Ascending aorta (tissue), 2 donors: ENCODE data around the gene STK40. TPM values are rescaled to one million over a fixed set of nuclear protein-coding genes. Genes with fewer than 3 reads are reported as not detected.

Experiments used
- DNase-seq, 2 donors: peaks; one replicate each; pipeline ENCODE4 v3.0.0-alpha.2; 2019; ENCODE audit warnings: low spot score in 2 of 2
- H3K27ac ChIP-seq, 2 donors: fragments of 200-600 bp; sonication (generic); one replicate each; pipeline ENCODE4 v1.5.1; 2016 to 2017; ENCODE audit warnings: mild to moderate bottlenecking in 1 of 2
- H3K27me3 ChIP-seq: fragments of 200-600 bp; sonication (generic); one replicate; pipeline ENCODE4 v1.5.1; 2017
- H3K36me3 ChIP-seq, 2 donors: fragments of 200-600 bp; sonication (generic); one replicate each; pipeline ENCODE4 v1.5.1; 2016
- H3K4me1 ChIP-seq, 2 donors: fragments of 200-600 bp; sonication (generic); one replicate each; pipeline ENCODE4 v1.5.1; 2016 to 2017; ENCODE audit warnings: mild to moderate bottlenecking in 1 of 2
- H3K4me3 ChIP-seq, 2 donors: fragments of 200-600 bp; sonication (generic); one replicate each; pipeline ENCODE4 v1.5.1; 2016 to 2017; ENCODE audit warnings: mild to moderate bottlenecking in 1 of 2
- H3K9me3 ChIP-seq, 2 donors: fragments of 200-600 bp; sonication (generic); one replicate each; pipeline ENCODE4 v1.5.1; 2016
- intact Hi-C: fragments of 100-400 bp; cut with DNase I; formaldehyde crosslinking; loops from one replicate; pipeline ENCODE4 v1.15.1; 2023
- total RNA-seq: library from RNA; depleted of rRNA; stranded (reverse); fragments of >200 nt; gene quantifications from one replicate; pipeline ENCODE4 v1.1.0, GENCODE V29; 2016
- TF ChIP-seq, protein P1 (sequence below), 3 experiments: fragments of 200-600 bp in 2 of 3; fragments of 450-650 bp in 1 of 3; sonication (generic) in 2 of 3; IDR thresholded peaks; one replicate each; pipeline ENCODE4 v1.5.1; 2016 to 2019; ENCODE audit warnings: antibody characterized with exemption in 3 of 3, mild to moderate bottlenecking in 1 of 3, moderate library complexity in 1 of 3

Gene STK40
- total RNA-seq, 1 donor from 2014 or later: 77.0 TPM

GRCh38 chr1:36322041-36322785 is 63.5 kb downstream of the STK40 start:
- H3K27ac ChIP-seq: peak overlapping the region; percentile 91 to 98
- H3K36me3 ChIP-seq: no peaks in the 10 kb centered on the region
- H3K9me3 ChIP-seq: no peaks in the 10 kb centered on the region
- H3K4me1 ChIP-seq: peaks cover 14 to 29% of the 10 kb centered on the region in 2 donors
- peak overlapping the region; percentile 68 to 75 for H3K4me3 ChIP-seq
- peak in 1 of 2 donors; percentile 70 for DNase-seq
- no peaks in the 10 kb centered on the region for H3K27me3 ChIP-seq
- intact Hi-C loops: loop anchor here (2.0 to 5.0 kb wide), 3 partner anchors 29 to 1790 kb away; partner anchors contain the start of gene STK40
- TF ChIP-seq, protein P1, sequence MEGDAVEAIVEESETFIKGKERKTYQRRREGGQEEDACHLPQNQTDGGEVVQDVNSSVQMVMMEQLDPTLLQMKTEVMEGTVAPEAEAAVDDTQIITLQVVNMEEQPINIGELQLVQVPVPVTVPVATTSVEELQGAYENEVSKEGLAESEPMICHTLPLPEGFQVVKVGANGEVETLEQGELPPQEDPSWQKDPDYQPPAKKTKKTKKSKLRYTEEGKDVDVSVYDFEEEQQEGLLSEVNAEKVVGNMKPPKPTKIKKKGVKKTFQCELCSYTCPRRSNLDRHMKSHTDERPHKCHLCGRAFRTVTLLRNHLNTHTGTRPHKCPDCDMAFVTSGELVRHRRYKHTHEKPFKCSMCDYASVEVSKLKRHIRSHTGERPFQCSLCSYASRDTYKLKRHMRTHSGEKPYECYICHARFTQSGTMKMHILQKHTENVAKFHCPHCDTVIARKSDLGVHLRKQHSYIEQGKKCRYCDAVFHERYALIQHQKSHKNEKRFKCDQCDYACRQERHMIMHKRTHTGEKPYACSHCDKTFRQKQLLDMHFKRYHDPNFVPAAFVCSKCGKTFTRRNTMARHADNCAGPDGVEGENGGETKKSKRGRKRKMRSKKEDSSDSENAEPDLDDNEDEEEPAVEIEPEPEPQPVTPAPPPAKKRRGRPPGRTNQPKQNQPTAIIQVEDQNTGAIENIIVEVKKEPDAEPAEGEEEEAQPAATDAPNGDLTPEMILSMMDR (IDR thresholded peaks at IDR 0.05): no peak

GRCh38 chr1:36321119-36321951 is 64.4 kb downstream of the STK40 start:
- H3K27me3 ChIP-seq: no peaks in the 10 kb centered on the region
- H3K36me3 ChIP-seq: no peaks in the 10 kb centered on the region
- DNase-seq: peak in 1 of 2 donors; percentile 90
- peaks cover 14 to 29% of the 10 kb centered on the region in 2 donors for H3K4me1 ChIP-seq
- H3K4me3 ChIP-seq: peak overlapping the region; percentile 68 to 75
- intact Hi-C loops: loop anchor here (5.0 kb wide), 2 partner anchors 66 to 1791 kb away; partner anchors contain the start of gene STK40
- peak overlapping the region; percentile 91 to 98 for H3K27ac ChIP-seq
- TF ChIP-seq, protein P1 (IDR thresholded peaks at IDR 0.05): no peak
- no peaks in the 10 kb centered on the region for H3K9me3 ChIP-seq

DNA sequence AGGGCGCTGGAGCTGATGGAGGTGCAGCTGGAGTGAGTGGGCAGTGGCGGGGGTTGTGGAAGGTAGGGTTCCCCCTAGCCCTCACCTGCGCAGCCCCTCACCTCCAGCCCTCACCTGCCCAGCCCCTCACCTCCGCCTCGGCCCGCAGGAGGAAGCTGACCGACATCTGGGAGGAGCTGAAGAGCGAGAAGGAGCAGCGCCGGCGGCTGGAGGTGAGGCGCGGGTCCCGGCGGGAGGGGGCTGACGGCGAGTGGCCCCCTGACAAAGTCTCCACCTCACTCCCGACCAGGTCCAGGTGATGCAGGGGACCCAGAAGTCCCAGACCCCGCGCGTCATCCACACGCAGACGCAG is 65.0 kb downstream of the STK40 start:
- intact Hi-C loops: loop anchor here (1.0 to 5.0 kb wide), 3 partner anchors 13 to 1792 kb away; partner anchors contain the start of gene STK40
- DNase-seq: no peak

GRCh38 chr1:36320291-36320761 is 65.4 kb downstream of the STK40 start:
- Histone ChIP-seq H3K36me3 (no peaks in the 10 kb centered on the region), H3K27me3 (no peaks in the 10 kb centered on the region), H3K4me1 (peaks cover 14 to 29% of the 10 kb centered on the region in 2 donors), H3K27ac (peak overlapping the region; percentile 91 to 98), H3K4me3 (peak overlapping the region; percentile 68 to 75), H3K9me3 (no peaks in the 10 kb centered on the region)
- DNase-seq: no peak
- TF ChIP-seq, protein P1 (IDR thresholded peaks at IDR 0.05): no peak
- intact Hi-C loops: loop anchor here (1.0 to 5.0 kb wide), 3 partner anchors 13 to 1792 kb away; partner anchors contain the start of gene STK40

More for the DNA sequence above, 65.0 kb downstream of the STK40 start:
- Histone ChIP-seq H3K4me1 (peaks cover 14 to 29% of the 10 kb centered on the region in 2 donors), H3K27me3 (no peaks in the 10 kb centered on the region), H3K27ac (peak overlapping the region; percentile 91 to 98), H3K36me3 (no peaks in the 10 kb centered on the region), H3K9me3 (no peaks in the 10 kb centered on the region), H3K4me3 (peak overlapping the region; percentile 68 to 75)
- TF ChIP-seq, protein P1 (IDR thresholded peaks at IDR 0.05): no peak

GRCh38 chr1:36309397-36309796 is 76.3 kb downstream of the STK40 start:
- no peak overlapping the region for H3K4me3 ChIP-seq
- no peak for DNase-seq
- no peak overlapping the region for H3K27ac ChIP-seq
- no peaks in the 10 kb centered on the region for H3K27me3 ChIP-seq
- H3K9me3 ChIP-seq: no peaks in the 10 kb centered on the region
- H3K4me1 ChIP-seq: peaks cover 4 to 11% of the 10 kb centered on the region in 2 donors
- TF ChIP-seq, protein P1 (IDR thresholded peaks at IDR 0.05): no peak
- no peaks in the 10 kb centered on the region for H3K36me3 ChIP-seq
- intact Hi-C loops: no loop called here
